OCI-LY3 (cell line): ENCODE measurements around the gene GRID1.
A peak's percentile ranks its signal among the peaks of the same experiment; 100 is the strongest.
"Not testable (repeated sequence)": the region's sequence is repeated elsewhere in the genome, so short reads cannot be mapped to it uniquely, and the experiment has no call there.

Source experiments
- H2AFZ ChIP-seq: fragments of 200-600, 300-600 bp; shearing (Covaris generic); 2 replicates; pipeline ENCODE4 v1.6.0; 2014; ENCODE audit warnings: antibody characterized with exemption, low read depth, low read length
- H3K27ac ChIP-seq: fragments of 200-600, 300-600 bp; sonication (generic); 2 replicates; pipeline ENCODE4 v1.5.1; 2014; ENCODE audit warnings: mild to moderate bottlenecking, low read length, moderate library complexity, mixed read lengths
- H3K27me3 ChIP-seq: fragments of 200-600, 300-600 bp; sonication (generic); 2 replicates; pipeline ENCODE4 v1.6.1; 2014; ENCODE audit warnings: low read depth, low read length, mixed read lengths
- H3K36me3 ChIP-seq: fragments of 200-600, 300-600 bp; sonication (generic); replicated peaks from 2 replicates; pipeline ENCODE3; 2014; ENCODE audit warnings: low read depth, low read length, mixed read lengths
- H3K4me1 ChIP-seq: fragments of 300-600, 200-600 bp; sonication (generic); 2 replicates; pipeline ENCODE4 v1.6.1; 2014; ENCODE audit warnings: low read length, mixed read lengths
- H3K4me2 ChIP-seq: fragments of 200-600, 300-600 bp; sonication (generic); 2 replicates; pipeline ENCODE4 v1.6.1; 2014; ENCODE audit warnings: low read length, mixed read lengths
- H3K4me3 ChIP-seq: fragments of 300-600, 200-600 bp; sonication (generic); 2 replicates; pipeline ENCODE4 v1.5.1; 2014; ENCODE audit warnings: antibody characterized with exemption, mild to moderate bottlenecking, low read length, moderate library complexity
- H3K79me2 ChIP-seq: fragments of 300-600, 200-600 bp; shearing (Covaris generic); 2 replicates; pipeline ENCODE4 v1.6.1; 2014; ENCODE audit warnings: mild to moderate bottlenecking, low read length, mixed read lengths
- H3K9ac ChIP-seq: fragments of 300-600, 200-600 bp; shearing (Covaris generic); 2 replicates; pipeline ENCODE4 v1.6.0; 2014; ENCODE audit warnings: mild to moderate bottlenecking, low read length, moderate library complexity
- H3K9me3 ChIP-seq: fragments of 200-600, 300-600 bp; shearing (Covaris generic); 2 replicates; pipeline ENCODE4 v1.6.1; 2014; ENCODE audit warnings: low read length, mixed read lengths; ENCODE audit not compliant: insufficient read depth
- H4K20me1 ChIP-seq: fragments of 200-600, 300-600 bp; sonication (generic); 2 replicates; pipeline ENCODE4 v1.6.1; 2016; ENCODE audit warnings: low read length, mixed read lengths; ENCODE audit not compliant: insufficient read depth
- EZH2phosphoT487 ChIP-seq: fragments of 200-600 bp; shearing (Covaris generic); IDR thresholded peaks from 2 replicates; pipeline ENCODE4 v1.6.1; 2018; ENCODE audit warnings: antibody characterized with exemption, mixed run types, low read depth
- TF ChIP-seq, protein P1 (sequence below): fragments of 200-600, 300-600 bp; sonication (generic); IDR thresholded peaks from 2 replicates; pipeline ENCODE4 v1.5.1; 2014; ENCODE audit warnings: antibody characterized with exemption, low read length, low read depth

GRID1 gene

DNA sequence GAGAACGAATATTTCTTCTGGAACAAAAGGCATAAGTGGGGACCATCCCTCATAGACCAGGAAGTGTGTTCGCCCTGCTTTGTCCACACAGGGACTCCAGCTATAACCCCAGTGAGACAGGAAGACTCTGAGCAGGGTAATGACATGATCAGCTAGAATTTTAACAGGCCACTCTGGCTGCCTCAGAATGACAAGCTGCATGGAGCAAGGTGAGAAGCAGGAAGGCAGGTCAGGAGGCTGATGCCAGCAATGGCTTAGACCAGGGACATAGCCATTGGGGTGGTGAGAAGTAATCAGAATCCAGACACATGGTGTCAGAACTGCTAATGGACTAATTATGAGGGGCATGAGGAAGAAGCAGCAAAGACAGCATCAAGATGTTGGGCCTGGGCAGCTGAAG, 264.6 kb downstream of the GRID1 start:
- Histone ChIP-seq H3K9ac (no peak overlapping the region), H3K4me2 (no peak overlapping the region), H3K36me3 (no peaks in the 10 kb centered on the region), H2AFZ (no peak overlapping the region), H3K27ac (no peak overlapping the region), H3K27me3 (no peaks in the 10 kb centered on the region), H4K20me1 (no peaks in the 10 kb centered on the region), H3K9me3 (no peaks in the 10 kb centered on the region), H3K4me3 (no peak overlapping the region), H3K4me1 (peaks cover 6% of the 10 kb centered on the region), H3K79me2 (no peaks in the 10 kb centered on the region)
- no peak for TF ChIP-seq EZH2phosphoT487
- TF ChIP-seq, protein P1, sequence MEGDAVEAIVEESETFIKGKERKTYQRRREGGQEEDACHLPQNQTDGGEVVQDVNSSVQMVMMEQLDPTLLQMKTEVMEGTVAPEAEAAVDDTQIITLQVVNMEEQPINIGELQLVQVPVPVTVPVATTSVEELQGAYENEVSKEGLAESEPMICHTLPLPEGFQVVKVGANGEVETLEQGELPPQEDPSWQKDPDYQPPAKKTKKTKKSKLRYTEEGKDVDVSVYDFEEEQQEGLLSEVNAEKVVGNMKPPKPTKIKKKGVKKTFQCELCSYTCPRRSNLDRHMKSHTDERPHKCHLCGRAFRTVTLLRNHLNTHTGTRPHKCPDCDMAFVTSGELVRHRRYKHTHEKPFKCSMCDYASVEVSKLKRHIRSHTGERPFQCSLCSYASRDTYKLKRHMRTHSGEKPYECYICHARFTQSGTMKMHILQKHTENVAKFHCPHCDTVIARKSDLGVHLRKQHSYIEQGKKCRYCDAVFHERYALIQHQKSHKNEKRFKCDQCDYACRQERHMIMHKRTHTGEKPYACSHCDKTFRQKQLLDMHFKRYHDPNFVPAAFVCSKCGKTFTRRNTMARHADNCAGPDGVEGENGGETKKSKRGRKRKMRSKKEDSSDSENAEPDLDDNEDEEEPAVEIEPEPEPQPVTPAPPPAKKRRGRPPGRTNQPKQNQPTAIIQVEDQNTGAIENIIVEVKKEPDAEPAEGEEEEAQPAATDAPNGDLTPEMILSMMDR: no peak

DNA sequence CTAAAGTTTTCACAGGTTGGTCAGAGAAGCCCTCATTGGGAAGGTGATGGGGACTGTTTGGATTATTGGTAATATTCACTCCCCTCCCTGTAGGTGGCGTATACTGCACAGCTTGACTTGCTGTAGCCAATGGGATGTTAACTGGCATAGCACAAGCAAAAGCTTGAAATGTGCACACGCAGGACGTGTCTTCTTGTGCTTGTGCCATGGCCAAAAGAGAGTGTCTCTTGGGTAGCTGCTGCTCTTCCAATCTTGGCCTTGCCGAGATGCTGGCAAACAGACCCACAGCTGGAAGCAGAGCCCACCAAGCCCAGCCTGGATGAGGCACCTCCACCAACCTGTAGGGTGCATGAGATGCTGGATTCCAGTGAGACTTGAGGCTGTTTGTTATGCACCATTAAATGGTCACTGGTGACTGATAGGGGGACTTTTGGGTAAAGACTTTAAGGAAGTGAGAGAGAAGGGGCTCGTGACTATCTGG, 266.0 kb downstream of the GRID1 start:
- H4K20me1 ChIP-seq: no peaks in the 10 kb centered on the region
- no peaks in the 10 kb centered on the region for H3K36me3 ChIP-seq
- no peak overlapping the region for H3K9ac ChIP-seq
- no peaks in the 10 kb centered on the region for H3K79me2 ChIP-seq
- no peak overlapping the region for H3K4me2 ChIP-seq
- TF ChIP-seq EZH2phosphoT487: no peak
- TF ChIP-seq, protein P1: peak; percentile 25
- no peak overlapping the region for H3K4me3 ChIP-seq
- no peak overlapping the region for H2AFZ ChIP-seq
- H3K27me3 ChIP-seq: no peaks in the 10 kb centered on the region
- H3K9me3 ChIP-seq: no peaks in the 10 kb centered on the region
- no peak overlapping the region for H3K27ac ChIP-seq
- peaks cover 6% of the 10 kb centered on the region for H3K4me1 ChIP-seq

DNA sequence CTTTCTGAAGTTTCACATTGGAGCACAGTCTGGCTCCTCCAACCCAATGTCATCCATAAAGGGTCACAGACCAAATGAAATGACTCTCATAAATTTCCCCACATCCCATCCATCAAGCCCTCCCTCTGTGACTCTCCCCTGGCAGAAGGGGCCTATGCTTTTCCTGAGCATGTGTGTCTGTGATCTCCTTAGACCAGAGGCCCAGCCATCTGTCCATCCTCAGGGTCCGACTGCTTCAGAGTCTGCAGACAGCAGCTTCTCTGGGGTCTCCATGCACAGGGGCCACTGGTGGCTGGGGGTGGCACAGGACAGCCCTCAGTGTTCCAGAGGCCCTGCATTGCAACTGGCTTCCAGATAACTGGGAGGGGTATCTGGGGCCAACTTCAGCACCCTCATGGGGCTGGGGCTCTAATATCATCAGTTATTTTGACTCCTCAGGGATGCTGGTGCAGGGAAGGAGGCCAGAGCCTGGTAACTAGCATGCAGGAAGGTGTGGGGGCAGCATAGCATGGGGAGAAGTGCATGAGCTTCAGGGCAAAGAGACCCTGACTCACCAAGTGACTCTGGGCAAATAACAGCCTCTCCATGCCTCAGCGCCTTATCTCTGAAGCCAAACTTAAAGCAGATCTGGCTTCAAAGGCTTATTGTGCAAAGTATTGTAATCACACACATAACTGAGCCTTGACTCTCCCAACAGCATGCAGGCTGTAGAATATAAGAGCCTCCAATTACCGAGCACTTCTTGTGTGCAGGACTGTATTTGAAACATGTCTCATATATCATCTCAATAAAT, 266.9 kb downstream of the GRID1 start:
- H4K20me1 ChIP-seq: no peaks in the 10 kb centered on the region
- no peak for TF ChIP-seq EZH2phosphoT487
- TF ChIP-seq, protein P1: no peak
- H3K9ac ChIP-seq: no peak overlapping the region
- no peak overlapping the region for H2AFZ ChIP-seq
- H3K27me3 ChIP-seq: no peaks in the 10 kb centered on the region
- no peak overlapping the region for H3K4me3 ChIP-seq
- H3K27ac ChIP-seq: no peak overlapping the region
- H3K79me2 ChIP-seq: no peaks in the 10 kb centered on the region
- H3K9me3 ChIP-seq: no peaks in the 10 kb centered on the region
- H3K4me1 ChIP-seq: peaks cover 6% of the 10 kb centered on the region
- H3K4me2 ChIP-seq: no peak overlapping the region
- no peaks in the 10 kb centered on the region for H3K36me3 ChIP-seq

DNA sequence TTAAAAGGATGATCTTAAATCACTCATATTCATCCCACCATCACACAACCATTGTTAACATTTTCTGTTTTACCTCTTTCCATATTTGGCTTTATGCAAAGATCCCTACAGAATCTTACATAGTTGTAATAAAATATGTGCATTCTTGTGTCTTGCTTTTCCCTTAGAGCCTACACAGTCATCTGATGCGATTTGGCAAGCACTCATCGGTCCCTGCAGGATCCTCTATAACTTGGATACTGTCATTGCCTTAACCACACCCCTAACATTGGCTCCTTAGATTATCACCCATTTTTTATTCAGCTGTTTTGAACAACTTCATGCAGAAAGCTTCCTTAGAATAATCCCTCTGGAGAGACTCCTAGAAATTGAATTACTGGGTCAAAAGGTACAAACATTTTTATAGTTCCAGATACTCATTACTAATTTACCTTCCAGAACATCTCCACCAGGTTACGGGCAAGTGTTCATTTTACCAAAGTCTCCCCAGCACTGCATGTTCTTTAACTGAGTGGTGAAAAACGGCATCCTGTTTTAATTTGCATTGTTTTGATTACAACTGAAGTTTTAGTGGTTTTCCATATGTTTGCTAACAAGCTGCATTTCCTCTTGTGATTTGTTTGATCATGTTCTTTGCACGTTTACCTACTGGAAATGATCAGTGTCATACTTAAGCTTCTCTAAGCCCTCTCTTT, 268.3 kb downstream of the GRID1 start:
- H3K4me3 ChIP-seq: no peak overlapping the region
- H3K9me3 ChIP-seq: no peaks in the 10 kb centered on the region
- no peak overlapping the region for H2AFZ ChIP-seq
- no peak overlapping the region for H3K4me2 ChIP-seq
- H3K27me3 ChIP-seq: no peaks in the 10 kb centered on the region
- H3K9ac ChIP-seq: no peak overlapping the region
- TF ChIP-seq EZH2phosphoT487: no peak
- TF ChIP-seq, protein P1: no peak
- H3K4me1 ChIP-seq: peaks cover 6% of the 10 kb centered on the region
- H4K20me1 ChIP-seq: no peaks in the 10 kb centered on the region
- H3K79me2 ChIP-seq: no peaks in the 10 kb centered on the region
- no peaks in the 10 kb centered on the region for H3K36me3 ChIP-seq
- H3K27ac ChIP-seq: no peak overlapping the region

DNA sequence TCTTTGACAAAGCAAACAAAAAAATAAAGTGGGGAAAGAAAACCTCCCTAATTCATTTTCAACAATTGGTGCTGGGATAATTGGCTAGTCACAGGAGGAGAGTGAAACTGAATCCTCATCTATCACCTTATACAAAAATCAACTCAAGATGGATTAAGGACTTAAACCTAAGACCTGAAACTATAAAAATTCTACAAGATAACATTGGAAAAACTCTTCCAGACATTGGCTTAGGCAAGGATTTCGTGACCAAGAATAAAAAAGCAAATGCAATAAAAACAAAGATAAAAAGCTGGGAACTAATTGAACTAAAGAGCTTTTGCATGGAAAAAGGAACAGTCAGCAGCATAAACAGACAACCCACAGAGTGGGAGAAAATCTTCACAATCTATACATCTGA, 271.5 kb downstream of the GRID1 start:
- not testable (repeated sequence) for H3K4me3 ChIP-seq, H2AFZ ChIP-seq

DNA sequence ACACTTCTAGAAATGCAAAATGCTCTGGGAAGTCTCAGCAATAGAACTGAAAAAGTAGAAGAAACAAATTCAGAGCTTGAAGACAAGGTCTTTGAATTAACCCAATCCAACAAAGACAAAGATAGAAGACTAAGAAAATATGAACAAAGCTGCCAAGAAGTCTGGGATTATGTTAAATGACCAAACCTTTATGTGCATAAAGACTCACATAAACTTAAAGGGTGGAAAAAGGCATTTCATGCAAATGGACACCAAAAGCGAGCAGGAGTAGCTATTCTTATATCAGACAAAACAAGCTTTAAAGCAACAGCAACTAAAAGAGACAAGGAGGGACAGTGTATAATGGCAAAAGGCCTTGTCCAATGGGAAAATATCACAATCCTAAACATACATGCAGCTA, 274.3 kb downstream of the GRID1 start:
- not testable (repeated sequence) for H3K9me3 ChIP-seq

More for the DNA sequence above, 271.5 kb downstream of the GRID1 start:
- H3K4me1 ChIP-seq, H3K36me3 ChIP-seq, H3K4me2 ChIP-seq, H3K79me2 ChIP-seq, H3K9me3 ChIP-seq, H3K9ac ChIP-seq, H3K27ac ChIP-seq, H3K27me3 ChIP-seq, H4K20me1 ChIP-seq: not testable (repeated sequence)

More for the DNA sequence above, 274.3 kb downstream of the GRID1 start:
- H3K4me1 ChIP-seq, H4K20me1 ChIP-seq, H3K36me3 ChIP-seq, H3K9ac ChIP-seq, H2AFZ ChIP-seq, H3K27ac ChIP-seq, H3K4me2 ChIP-seq, H3K4me3 ChIP-seq, H3K27me3 ChIP-seq, H3K79me2 ChIP-seq: not testable (repeated sequence)
